CD4-positive, alpha-beta memory T cell (primary cell): ENCODE data around the gene SLC25A4. TPM values are rescaled to one million over a fixed set of nuclear protein-coding genes. Genes with fewer than 3 reads are reported as not detected.

ENCODE experiments used
- CTCF ChIA-PET: fragments of 350-600 bp; sonication (Branson Sonifier 250); formaldehyde crosslinking; loops from one replicate; lab custom pipeline; 2021; ENCODE audit warnings: inconsistent platforms; ENCODE audit not compliant: partially characterized antibody; lab: Charles Lee
- POLR2A ChIA-PET: fragments of 350-600 bp; sonication (Branson Sonifier 250); formaldehyde crosslinking; loops from one replicate; lab custom pipeline; 2021; ENCODE audit not compliant: partially characterized antibody; lab: Charles Lee
- DNase-seq, 5 donors: peaks; one replicate each; pipeline versions ENCODE4 v3.0.0 to v3.0.0-alpha.2; 2020 to 2022; ENCODE audit warnings: mixed read lengths in 1 of 5
- H3K27ac ChIP-seq: one replicate; pipeline ENCODE4 v1.7.0; 2013; ENCODE audit warnings: low read depth, low read length
- H3K27me3 ChIP-seq: 2 replicates; pipeline ENCODE4 v1.7.0; 2013; ENCODE audit warnings: mild to moderate bottlenecking, low read length, moderate library complexity; ENCODE audit not compliant: insufficient read depth
- H3K36me3 ChIP-seq: 2 replicates; pipeline ENCODE4 v1.7.0; 2013; ENCODE audit warnings: mild to moderate bottlenecking, low read length, moderate library complexity; ENCODE audit not compliant: insufficient read depth
- H3K4me1 ChIP-seq: 2 replicates; pipeline ENCODE4 v1.7.0; 2013; ENCODE audit warnings: mild to moderate bottlenecking, low read length, moderate library complexity; ENCODE audit not compliant: insufficient read depth
- H3K4me3 ChIP-seq, 2 donors: one replicate each; pipeline ENCODE4 v1.7.0; 2013; ENCODE audit warnings: low read length in 2 of 2, mild to moderate bottlenecking in 1 of 2
- H3K9me3 ChIP-seq, 2 donors: one replicate each; pipeline ENCODE4 v1.7.0; 2013; ENCODE audit warnings: low read length in 2 of 2, control low read depth in 1 of 2; ENCODE audit not compliant: control insufficient read depth in 1 of 2
- H3K27ac Mint-ChIP-seq, 7 donors: one replicate each; pipeline ENCODE4 v1.8.0; 2020 to 2021; ENCODE audit warnings: mixed read lengths in 7 of 7, mild to moderate bottlenecking in 6 of 7, inconsistent platforms in 3 of 7, moderate library complexity in 3 of 7
- H3K27me3 Mint-ChIP-seq, 2 donors: one replicate each; pipeline ENCODE4 v1.8.0; 2020 to 2021; ENCODE audit warnings: mixed read lengths in 2 of 2
- H3K36me3 Mint-ChIP-seq, 2 donors: one replicate each; pipeline ENCODE4 v1.8.0; 2020 to 2021; ENCODE audit warnings: mixed read lengths in 2 of 2, inconsistent platforms in 1 of 2, mild to moderate bottlenecking in 1 of 2
- H3K4me1 Mint-ChIP-seq, 4 donors: one replicate each; pipeline ENCODE4 v1.8.0; 2020 to 2021; ENCODE audit warnings: mixed read lengths in 4 of 4, mild to moderate bottlenecking in 1 of 4
- H3K4me3 Mint-ChIP-seq, 8 donors: one replicate each; pipeline ENCODE4 v1.8.0; 2020 to 2021; ENCODE audit warnings: mixed read lengths in 8 of 8, mild to moderate bottlenecking in 7 of 8, moderate library complexity in 6 of 8, inconsistent platforms in 3 of 8
- H3K9me3 Mint-ChIP-seq, 8 donors: one replicate each; pipeline ENCODE4 v1.8.0; 2020 to 2021; ENCODE audit warnings: mixed read lengths in 8 of 8, mild to moderate bottlenecking in 5 of 8, inconsistent platforms in 3 of 8, moderate library complexity in 1 of 8
- intact Hi-C: fragments of 100-400 bp; cut with micrococcal nuclease; formaldehyde crosslinking; loops from one replicate; pipeline ENCODE4 v1.15.1; 2023
- polyA plus RNA-seq, 2 donors: library from polyadenylated mRNA; unstranded; fragments of 300-500 nt; fragmentation: Illumina TruSeq; gene quantifications; one replicate each; pipeline ENCODE4 v1.2.3, GENCODE V29; 2021
- total RNA-seq, 2 experiments: library from RNA; stranded (reverse); gene quantifications; one replicate each; pipeline ENCODE4 v1.2.3, GENCODE V29; 2021

The SLC25A4 gene
- total and polyA plus RNA-seq, 4 experiments from 2014 or later = 6.4 to 9.0 (median 7.5) TPM

DNA sequence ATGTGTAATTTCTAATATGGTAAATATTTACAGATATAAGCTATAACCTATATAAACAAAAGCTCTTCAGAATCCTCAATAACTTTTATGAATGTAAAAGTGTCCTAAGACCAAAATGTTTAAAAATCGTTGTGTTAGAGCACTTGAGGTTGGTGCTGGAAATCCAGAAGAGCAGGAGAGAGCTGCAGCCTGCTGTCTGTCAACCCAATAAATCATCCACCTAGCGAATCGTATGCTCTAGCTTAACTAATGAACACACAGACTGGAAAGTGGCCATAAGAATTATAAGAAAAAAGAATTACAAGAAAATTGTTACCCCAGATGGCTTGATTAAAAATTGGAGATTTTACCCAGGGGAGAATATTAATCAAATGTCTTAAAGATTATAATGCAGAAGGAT, 43.7 kb downstream of the SLC25A4 start:
- H3K27ac Mint-ChIP-seq = peak overlapping the region in 3 of 7 donors; percentile 25 to 57 (median 47)
- peaks cover 27% of the 10 kb centered on the region for H3K36me3 ChIP-seq
- peaks cover 26% of the 10 kb centered on the region for H3K4me1 ChIP-seq
- CTCF ChIA-PET = interaction anchor here (0.6 to 6.9 kb wide), 10 partner anchors 11 to 148 kb away, joined by 3 to 79 read pairs (median 8); partner anchors contain the start of gene SLC25A4
- intact Hi-C loops = loop anchor here (2.0 kb wide), 1 partner anchor 16 kb away; the partner anchor contains the start of gene CFAP97
- no peaks in the 10 kb centered on the region for H3K9me3 ChIP-seq
- H3K4me1 Mint-ChIP-seq = peaks cover 23 to 70% (median 45%) of the 10 kb centered on the region in 4 donors
- H3K4me3 Mint-ChIP-seq = peak overlapping the region in 1 of 8 donors; percentile 43
- no peaks in the 10 kb centered on the region for H3K27me3 Mint-ChIP-seq
- H3K36me3 Mint-ChIP-seq = peaks cover 30 to 37% of the 10 kb centered on the region in 2 donors
- POLR2A ChIA-PET = interaction anchor here (1.5 kb wide), 1 partner anchor 14 kb away, joined by 3 read pairs; no protein-coding TSS in a partner anchor
- H3K4me3 ChIP-seq = no peak overlapping the region
- no peak overlapping the region for H3K27ac ChIP-seq
- DNase-seq = no peak
- H3K27me3 ChIP-seq = no peaks in the 10 kb centered on the region
- no peaks in the 10 kb centered on the region for H3K9me3 Mint-ChIP-seq

DNA sequence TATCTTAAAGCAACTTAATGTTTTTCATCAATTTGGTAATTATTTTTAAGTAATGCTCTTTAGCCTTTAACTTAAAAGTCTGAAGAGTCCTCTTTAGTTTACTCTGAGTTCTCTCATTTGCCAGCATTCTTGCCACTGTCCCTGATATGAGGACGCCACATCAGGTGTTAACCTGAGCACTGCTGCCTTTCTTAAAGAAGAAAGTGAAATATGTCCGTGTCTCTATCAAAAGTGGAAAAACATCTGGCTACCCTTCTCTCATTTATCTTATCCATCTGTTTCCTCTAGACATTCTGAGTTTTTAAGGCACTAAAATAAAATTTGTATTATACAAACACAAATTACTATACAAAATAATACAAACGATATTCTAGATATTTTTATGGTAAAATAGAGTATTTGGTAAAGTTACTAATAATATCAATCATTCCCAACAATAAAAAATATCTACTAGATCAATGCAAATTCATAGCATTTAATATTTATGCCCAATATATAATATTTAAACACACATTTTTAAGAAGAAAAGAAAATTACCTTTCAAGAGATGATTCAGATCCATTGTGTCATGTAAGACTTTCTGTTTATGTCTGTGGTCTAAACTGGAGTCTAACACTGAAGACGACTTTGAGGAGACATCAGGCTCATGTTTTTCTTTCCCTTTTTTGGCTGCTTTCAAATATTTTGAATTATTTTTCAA, 46.7 kb downstream of the SLC25A4 start:
- Histone ChIP-seq H3K27ac (no peak overlapping the region), H3K9me3 (no peaks in the 10 kb centered on the region), H3K4me3 (no peak overlapping the region), H3K4me1 (peaks cover 28% of the 10 kb centered on the region), H3K36me3 (peaks cover 27% of the 10 kb centered on the region), H3K27me3 (no peaks in the 10 kb centered on the region)
- Mint-ChIP-seq H3K27ac (peak overlapping the region in 4 of 7 donors; percentile 24 to 65 (median 51)), H3K27me3 (no peaks in the 10 kb centered on the region), H3K36me3 (peaks cover 28 to 32% of the 10 kb centered on the region in 2 donors), H3K4me3 (peak overlapping the region in 1 of 8 donors; percentile 21), H3K4me1 (peaks cover 26 to 55% (median 46%) of the 10 kb centered on the region in 4 donors), H3K9me3 (no peaks in the 10 kb centered on the region)
- POLR2A ChIA-PET = no interaction called here
- intact Hi-C loops = no loop called here
- CTCF ChIA-PET = no interaction called here
- DNase-seq = no peak

DNA sequence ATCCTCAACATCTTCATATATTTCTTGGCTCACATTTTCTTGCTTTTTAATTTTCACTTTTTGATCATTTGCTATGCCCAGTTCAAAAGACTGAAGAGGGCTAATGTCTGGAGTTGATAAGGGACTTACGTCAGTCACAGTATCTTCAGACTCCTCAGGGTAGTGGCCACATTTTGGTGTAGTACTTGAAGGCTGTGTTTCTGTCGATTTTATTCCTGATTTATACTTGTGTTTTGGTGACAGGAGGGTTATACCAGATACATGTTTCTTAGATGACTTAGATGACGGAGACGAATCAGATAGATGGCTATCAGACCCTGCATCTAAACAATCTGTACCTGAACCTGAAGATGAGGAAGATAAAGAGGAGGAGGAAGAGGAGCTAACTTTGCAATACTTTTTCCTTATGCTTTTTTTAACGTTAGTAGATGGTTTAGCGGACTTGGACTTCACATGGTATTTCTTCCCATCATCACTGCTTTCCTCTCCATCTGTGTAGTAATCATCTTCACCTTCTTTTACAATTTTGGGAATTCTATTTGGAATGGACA, 47.3 kb downstream of the SLC25A4 start:
- Histone ChIP-seq H3K9me3 (no peaks in the 10 kb centered on the region), H3K27ac (no peak overlapping the region), H3K36me3 (peaks cover 27% of the 10 kb centered on the region), H3K4me1 (peaks cover 26% of the 10 kb centered on the region), H3K27me3 (no peaks in the 10 kb centered on the region), H3K4me3 (no peak overlapping the region)
- Mint-ChIP-seq H3K4me3 (peak overlapping the region in 1 of 8 donors; percentile 21), H3K36me3 (peaks cover 33% of the 10 kb centered on the region in 2 donors), H3K27ac (peak overlapping the region in 4 of 7 donors; percentile 26 to 65 (median 58)), H3K4me1 (peaks cover 28 to 57% (median 46%) of the 10 kb centered on the region in 4 donors), H3K9me3 (no peaks in the 10 kb centered on the region), H3K27me3 (no peaks in the 10 kb centered on the region)
- no peak for DNase-seq
- POLR2A ChIA-PET = no interaction called here
- CTCF ChIA-PET = no interaction called here
- intact Hi-C loops = no loop called here

DNA sequence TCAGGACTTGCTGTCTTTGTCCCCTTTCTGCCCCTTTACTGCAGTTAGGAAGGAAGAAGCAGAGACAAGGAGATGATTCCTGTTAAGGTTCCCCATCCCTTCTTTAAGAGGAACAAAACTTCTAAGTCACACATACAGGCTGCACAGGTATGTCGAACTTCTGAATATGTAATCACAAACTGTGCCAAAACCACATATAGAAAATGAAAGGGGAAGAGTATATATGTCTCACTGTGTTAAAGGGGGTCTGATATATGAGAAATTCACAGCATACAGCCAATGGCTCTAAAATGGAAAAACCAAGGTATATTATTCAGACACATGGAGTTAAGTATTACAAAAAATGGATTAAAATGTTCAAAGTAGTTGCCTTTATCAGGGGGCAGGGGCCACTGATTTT, 49.0 kb downstream of the SLC25A4 start:
- H3K9me3 ChIP-seq = no peaks in the 10 kb centered on the region
- POLR2A ChIA-PET = no interaction called here
- DNase-seq = no peak
- intact Hi-C loops = no loop called here
- peak overlapping the region in 3 of 7 donors; percentile 34 to 53 (median 43) for H3K27ac Mint-ChIP-seq
- H3K36me3 Mint-ChIP-seq = peaks cover 30 to 37% of the 10 kb centered on the region in 2 donors
- H3K36me3 ChIP-seq = peaks cover 23% of the 10 kb centered on the region
- H3K9me3 Mint-ChIP-seq = no peaks in the 10 kb centered on the region
- H3K27ac ChIP-seq = no peak overlapping the region
- no peak overlapping the region for H3K4me3 ChIP-seq
- no peaks in the 10 kb centered on the region for H3K27me3 ChIP-seq
- H3K4me1 ChIP-seq = peaks cover 22% of the 10 kb centered on the region
- no peaks in the 10 kb centered on the region for H3K27me3 Mint-ChIP-seq
- H3K4me1 Mint-ChIP-seq = peaks cover 30 to 57% (median 48%) of the 10 kb centered on the region in 4 donors
- CTCF ChIA-PET = interaction anchor here (1.0 kb wide), 1 partner anchor 8 kb away, joined by 3 read pairs; no protein-coding TSS in a partner anchor
- H3K4me3 Mint-ChIP-seq = peak overlapping the region in 3 of 8 donors; percentile 1 to 52 (median 24)

DNA sequence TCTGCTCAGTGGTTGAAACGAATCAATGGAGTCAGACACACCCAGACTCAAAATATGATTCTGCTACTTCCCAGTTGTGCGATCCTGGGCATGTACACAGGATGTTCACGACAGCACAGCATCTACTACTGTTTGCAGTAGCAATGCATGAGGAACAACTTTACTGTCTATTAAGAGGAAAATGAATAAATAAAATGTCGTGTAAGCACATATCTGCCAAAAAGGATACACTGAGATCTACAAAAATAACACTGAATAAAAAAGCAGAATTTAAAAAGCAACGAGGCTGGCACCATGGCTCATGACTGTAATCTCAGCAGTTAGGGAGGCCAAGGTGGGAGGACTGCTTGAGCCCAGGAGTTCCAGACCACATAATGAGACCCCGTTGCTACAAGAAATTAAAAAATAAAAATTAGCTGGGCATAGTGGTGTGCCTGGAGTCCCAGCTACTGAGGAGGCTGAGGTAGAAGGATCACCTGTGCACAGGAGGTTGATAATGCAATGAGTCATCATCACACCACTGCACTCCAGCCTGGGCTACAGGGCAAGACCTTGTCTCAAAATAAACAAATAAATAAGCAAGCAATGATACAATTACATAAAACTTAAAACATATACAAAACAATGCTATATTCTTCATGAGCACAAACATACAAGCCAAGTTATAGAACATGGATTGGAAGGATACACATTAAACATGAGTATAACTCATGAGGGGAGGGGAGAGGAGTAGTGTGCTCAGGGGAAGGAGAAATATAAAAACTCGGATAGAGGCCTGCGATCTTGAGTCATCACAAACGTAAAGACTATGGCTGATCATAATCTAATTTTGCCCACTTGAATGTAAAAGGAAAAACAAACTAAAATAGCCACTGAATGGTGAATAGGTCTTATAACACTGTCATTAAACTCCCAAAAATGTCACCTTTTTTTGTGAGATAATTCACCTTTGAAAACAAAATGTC, 52.1 kb downstream of the SLC25A4 start:
- intact Hi-C loops = no loop called here
- Histone ChIP-seq H3K4me1 (peaks cover 12% of the 10 kb centered on the region), H3K9me3 (no peaks in the 10 kb centered on the region), H3K4me3 (no peak overlapping the region), H3K36me3 (peaks cover 8% of the 10 kb centered on the region), H3K27ac (no peak overlapping the region), H3K27me3 (no peaks in the 10 kb centered on the region)
- Mint-ChIP-seq H3K36me3 (peaks cover 20 to 23% of the 10 kb centered on the region in 2 donors), H3K9me3 (no peaks in the 10 kb centered on the region), H3K4me1 (peaks cover 25 to 65% (median 38%) of the 10 kb centered on the region in 4 donors), H3K4me3 (peak overlapping the region in 1 of 8 donors; percentile 6), H3K27ac (peak overlapping the region in 3 of 7 donors; percentile 24 to 79 (median 36)), H3K27me3 (no peaks in the 10 kb centered on the region)
- ChIA-PET CTCF (interaction anchor here (1.7 kb wide), 1 partner anchor 12 kb away, joined by 4 read pairs; no protein-coding TSS in a partner anchor), POLR2A (interaction anchor here (1.1 kb wide), 1 partner anchor 14 kb away, joined by 3 read pairs; the partner anchor contains the start of gene SNX25)
- DNase-seq = no peak

DNA sequence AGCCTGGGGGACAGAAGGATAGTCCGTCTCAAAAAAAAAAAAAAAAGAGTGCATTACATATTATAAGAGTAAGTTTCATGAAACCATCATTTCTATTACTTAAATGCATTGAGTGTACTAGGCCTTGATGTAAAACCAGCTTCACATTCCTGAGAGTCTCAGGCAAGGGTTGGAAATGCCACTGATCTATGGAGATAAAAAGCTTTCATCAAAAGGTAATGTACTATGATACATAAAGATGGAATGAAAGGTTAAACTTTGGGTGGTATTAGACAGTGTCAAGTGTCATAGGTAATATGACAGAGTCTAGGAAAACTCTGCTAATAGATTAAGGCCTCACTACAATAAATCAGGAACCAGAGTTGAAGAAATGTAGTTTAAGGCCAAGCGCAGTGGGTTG, 53.4 kb downstream of the SLC25A4 start:
- Histone ChIP-seq H3K36me3 (no peaks in the 10 kb centered on the region), H3K27ac (no peak overlapping the region), H3K27me3 (no peaks in the 10 kb centered on the region), H3K4me1 (peaks cover 8% of the 10 kb centered on the region), H3K4me3 (no peak overlapping the region), H3K9me3 (no peaks in the 10 kb centered on the region)
- POLR2A ChIA-PET = interaction anchor here (1.0 to 1.1 kb wide), 2 partner anchors 12 to 200 kb away, joined by 3 read pairs; partner anchors contain the start of genes ANKRD37 and SNX25
- Mint-ChIP-seq H3K4me3 (no peak overlapping the region), H3K27me3 (no peaks in the 10 kb centered on the region), H3K36me3 (peaks cover 12 to 18% of the 10 kb centered on the region in 2 donors), H3K27ac (peak overlapping the region in 3 of 7 donors; percentile 22 to 59 (median 41)), H3K4me1 (peaks cover 23 to 60% (median 34%) of the 10 kb centered on the region in 4 donors), H3K9me3 (no peaks in the 10 kb centered on the region)
- no peak for DNase-seq
- intact Hi-C loops = no loop called here
- CTCF ChIA-PET = interaction anchor here (0.7 to 3.1 kb wide), 3 partner anchors 10 to 118 kb away, joined by 3 to 12 read pairs (median 4); no protein-coding TSS in a partner anchor
